HG03565 (cell line): ENCODE results near the gene CTNNA2.
A peak's percentile ranks its signal among the peaks of the same experiment; 100 is the strongest.

Experiments
- ATAC-seq: cut with Tn5 transposase; IDR thresholded peaks from one replicate; pipeline ENCODE4 v1.9.1; 2021; ENCODE audit warnings: mild to moderate bottlenecking, moderate library complexity; ENCODE audit not compliant: unreplicated experiment

The CTNNA2 gene

DNA sequence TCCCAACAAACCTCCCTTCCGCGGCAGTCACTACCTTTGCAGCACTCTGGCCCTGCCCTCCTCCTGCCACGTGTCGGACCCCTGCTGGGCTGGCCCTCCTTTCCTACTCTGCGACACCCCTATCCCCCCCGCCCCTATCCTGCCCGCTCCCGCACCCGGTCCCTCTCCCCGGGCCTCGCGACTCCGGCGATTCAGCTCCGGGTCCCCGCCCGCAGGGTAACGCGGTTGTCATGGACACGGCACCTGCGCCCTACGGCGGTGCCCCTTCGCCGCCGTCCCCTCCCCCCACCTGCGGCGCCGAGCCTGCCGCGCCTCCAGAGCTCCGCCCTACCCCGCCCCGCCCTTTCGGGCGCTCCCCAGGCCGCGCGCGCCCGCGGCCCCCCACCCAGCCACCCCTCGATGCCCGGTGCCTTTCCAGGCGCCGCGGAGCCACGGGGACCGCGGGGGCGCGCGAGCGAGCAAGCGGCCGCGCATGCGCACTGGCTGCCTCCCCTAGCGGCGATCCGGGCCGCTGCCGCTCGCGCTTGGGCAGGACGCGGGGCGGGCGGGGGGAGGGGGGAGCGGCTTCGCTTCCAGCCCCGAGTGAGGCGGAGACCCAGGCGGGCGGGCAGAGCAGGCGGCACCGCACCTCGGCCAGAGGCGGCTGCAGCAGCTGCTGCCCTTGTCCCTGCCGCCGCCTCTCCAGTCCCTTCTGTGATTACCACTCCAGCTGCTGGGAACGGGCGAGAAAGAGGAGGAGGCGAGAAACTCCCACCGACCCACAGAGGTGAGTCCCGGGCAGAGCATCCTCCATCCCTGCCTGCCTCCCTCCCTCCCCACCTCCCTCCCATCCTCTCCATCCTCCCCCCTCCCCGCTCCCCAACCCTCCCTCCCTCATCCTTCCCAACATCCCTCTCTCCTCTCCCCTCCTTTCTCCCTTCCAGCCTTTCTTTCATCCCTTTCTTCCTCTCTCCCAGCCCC lies at the start of gene CTNNA2:
TSS of gene CTNNA2 (plus strand) at position 610 of the 960 bp plus-strand sequence.
- ATAC-seq = peak; percentile 58

- no peak for ATAC-seq
Measured at GRCh38 chr2:79487399-79487798, 25.5 kb upstream of the CTNNA2 start.

GRCh38 chr2:79511320-79511951 lies 1.4 kb upstream of the CTNNA2 start:
- no peak for ATAC-seq

- no peak for ATAC-seq
Measured at GRCh38 chr2:79513711-79514110, 860 bp downstream of the CTNNA2 start.

DNA sequence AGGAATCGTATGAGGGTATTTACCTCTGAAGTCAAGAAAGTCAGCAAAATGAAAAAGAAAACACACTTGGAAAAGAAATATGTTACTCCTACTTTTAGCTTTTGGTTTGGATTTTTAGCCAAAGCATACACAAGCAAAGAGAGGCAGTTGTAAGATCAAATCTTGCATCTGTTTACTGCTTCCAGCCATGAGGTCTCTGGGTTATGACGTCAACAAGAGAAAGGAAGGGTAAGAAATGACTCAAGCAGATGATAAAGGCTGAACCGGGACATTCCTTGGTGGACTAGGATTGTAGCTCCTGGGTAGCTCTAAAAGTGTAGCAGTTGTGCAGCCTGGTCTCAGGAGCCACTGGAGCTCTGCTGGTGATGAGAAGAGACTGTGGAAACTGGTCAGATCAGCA lies 16.8 kb downstream of the CTNNA2 start:
- ATAC-seq = no peak

- ATAC-seq = no peak
Measured at GRCh38 chr2:79530443-79530842, 17.6 kb downstream of the CTNNA2 start.

DNA sequence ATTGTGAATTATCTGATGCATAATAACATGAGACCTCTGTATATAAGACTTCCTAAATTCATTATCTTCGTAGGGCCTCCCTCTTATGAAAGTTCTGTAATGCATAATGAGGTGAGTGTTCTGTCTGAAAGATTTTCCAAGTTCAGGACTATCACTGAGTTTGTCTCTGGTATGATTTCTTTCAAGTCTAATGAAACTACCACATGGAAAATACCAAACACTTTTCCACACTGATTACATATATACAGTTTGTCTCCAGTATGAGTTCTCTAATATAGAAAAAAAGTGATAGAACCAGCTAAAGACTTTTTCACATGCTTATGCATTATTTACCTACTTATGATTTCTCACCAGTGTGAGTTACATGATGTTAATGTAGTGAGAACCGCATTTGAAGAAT lies 34.7 kb downstream of the CTNNA2 start:
- ATAC-seq = no peak

GRCh38 chr2:79552653-79553052 lies 39.8 kb downstream of the CTNNA2 start:
- ATAC-seq = no peak

- ATAC-seq = no peak
Measured at GRCh38 chr2:79554899-79555298, 42.0 kb downstream of the CTNNA2 start.

- no peak for ATAC-seq
Measured at GRCh38 chr2:79564065-79564464, 51.2 kb downstream of the CTNNA2 start.

DNA sequence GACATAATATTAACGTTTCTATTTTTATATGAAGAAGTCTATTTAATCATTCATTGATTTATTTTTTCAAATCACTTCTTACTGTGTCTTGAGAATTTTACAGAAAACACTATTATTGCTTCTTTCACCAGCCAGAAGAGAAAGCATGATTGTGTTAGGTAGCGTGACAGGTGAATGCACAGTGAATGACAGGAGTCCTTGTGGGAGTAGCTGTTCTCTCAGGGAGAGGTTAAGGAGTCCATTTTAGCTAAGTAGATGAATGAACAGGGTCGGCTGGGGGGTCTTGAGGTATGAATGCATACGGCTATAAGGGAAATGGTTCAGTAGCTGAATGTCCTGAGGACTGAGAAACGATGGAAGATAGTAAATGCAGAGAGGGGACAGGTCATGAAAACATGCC lies 56.2 kb downstream of the CTNNA2 start:
- no peak for ATAC-seq

DNA sequence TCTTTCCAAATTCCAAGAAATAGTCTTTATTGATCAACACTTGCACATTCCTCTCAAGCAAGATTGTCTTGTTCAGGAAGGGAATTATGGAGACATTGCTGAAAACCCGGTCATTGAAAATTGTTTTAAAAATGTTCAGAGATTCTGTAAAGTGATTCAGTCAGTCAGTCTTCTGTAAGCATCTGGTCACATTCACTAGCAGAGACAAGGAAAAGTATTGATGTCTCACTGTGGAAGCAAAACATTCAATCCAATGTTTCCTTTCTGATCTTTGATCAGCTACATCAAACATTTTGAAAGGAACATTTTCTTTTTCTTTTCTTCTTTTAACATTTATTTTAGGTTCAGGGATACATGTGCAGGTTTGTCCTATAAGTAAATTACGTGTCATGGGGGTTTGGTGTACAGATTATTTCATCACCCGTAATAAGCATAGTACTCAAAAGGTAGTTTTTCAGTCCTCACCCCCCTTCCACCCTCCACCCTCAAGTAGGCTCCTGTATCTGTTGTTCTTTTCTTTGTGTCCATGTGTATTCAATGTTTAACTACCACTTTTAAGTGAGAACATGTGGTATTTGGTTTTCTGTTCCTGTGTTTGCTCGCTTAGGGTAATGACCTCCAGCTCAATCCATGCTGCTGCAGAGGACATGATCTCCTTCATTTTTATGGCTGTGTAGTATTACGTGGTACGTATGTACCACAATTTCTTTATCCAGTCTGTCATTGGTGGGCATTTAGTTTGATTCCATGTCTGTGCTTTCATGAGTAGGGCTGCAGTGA lies 61.2 kb downstream of the CTNNA2 start:
- ATAC-seq = no peak

DNA sequence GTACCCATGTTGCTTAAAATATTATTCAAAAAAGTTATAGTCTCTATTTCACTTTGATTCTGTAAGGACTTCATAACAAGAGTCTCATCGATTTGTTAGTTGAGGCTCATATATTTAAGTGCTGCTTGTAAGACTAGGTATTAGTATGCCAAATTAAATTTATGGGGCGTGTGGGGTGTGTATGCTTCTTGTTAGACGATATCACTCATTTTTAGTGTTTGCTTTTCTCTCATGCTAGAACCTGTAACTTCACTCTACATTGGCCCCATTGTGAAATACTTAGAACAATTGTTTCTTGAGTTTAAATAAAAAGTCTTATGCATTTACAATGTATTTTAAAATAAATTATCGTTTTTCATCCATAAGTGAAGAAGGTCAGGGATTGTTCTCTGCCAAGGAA lies 63.6 kb downstream of the CTNNA2 start:
- ATAC-seq = no peak

DNA sequence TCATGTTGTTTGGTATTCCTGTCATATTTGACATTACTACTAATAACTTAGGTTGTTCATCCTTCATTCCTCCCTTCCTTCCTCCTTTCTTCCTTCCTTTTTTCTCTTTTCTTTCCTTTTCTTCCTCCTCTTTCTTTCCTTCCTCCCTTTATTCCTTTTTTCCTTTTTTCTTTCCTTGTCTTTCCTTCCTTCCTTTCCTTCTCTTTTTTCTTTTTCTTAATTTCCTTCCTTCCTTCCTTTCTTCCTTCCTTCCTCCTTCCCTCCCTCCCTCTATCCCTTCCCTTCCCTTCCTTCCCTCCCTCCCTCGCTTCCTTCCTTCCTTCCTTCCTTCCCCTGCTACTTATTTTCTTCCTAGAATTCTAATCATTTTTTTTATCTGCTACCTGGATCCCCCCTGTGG lies 66.1 kb downstream of the CTNNA2 start:
- no peak for ATAC-seq

DNA sequence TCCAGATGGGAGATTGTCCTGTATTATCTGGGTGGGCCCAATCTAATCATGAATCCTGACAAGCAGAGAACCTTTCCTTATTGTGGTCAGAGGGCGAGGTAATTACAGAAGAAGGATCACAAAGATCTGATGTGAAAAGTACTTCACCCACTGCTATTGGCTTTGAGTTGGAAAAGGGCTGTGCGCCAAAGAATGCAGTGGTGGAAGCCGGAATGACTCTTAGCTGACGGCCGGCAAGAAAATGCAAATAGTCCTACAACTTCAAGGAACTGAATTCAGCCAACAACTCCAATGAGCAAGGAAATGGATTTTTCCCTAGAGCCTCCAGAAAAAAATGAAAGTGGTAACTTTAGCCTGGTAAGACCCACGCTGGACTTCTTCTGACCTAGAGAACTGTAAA lies 67.3 kb downstream of the CTNNA2 start:
- ATAC-seq = no peak

GRCh38 chr2:79585701-79586433 lies 73.0 kb downstream of the CTNNA2 start:
- no peak for ATAC-seq

- ATAC-seq = no peak
Measured at GRCh38 chr2:79591281-79591680, 78.4 kb downstream of the CTNNA2 start.

DNA sequence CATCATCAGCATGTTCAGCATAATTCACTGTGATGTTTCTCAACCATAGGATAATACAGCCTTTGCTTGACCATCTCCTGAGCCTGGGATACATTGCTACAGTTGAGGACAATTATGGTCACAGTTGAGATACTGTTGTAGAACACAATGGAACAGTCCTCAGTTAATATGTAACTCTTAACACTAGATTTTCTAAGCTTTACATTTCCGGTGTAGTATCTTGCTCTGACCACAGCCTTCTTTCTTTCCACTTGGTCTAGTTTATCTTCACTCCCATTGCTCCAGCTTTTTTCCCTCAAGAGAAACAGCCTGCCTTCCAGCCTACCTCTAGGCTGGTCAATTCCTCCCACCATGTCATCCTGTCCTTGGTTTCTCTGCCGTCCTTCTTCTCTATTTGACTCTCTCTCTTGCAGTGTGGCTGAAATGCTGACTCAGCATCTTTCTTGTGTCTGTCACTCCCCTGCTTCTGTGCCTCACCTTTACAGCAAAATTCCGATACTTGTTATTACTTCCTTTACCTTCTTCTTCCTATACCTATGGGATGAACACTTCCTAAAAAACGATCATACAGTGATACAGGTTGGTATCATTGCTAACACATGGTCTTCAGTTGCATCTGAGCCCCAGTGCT lies 80.5 kb downstream of the CTNNA2 start:
- ATAC-seq = no peak

- no peak for ATAC-seq
Measured at GRCh38 chr2:79596403-79596802, 83.6 kb downstream of the CTNNA2 start.

- no peak for ATAC-seq
Measured at GRCh38 chr2:79604748-79605147, 91.9 kb downstream of the CTNNA2 start.
